IPS DF 6.9 (cell line): ENCODE measurements around the gene KCNB1.

Source experiments
- DNase-seq: peaks from one replicate; pipeline ENCODE4 v3.0.0-alpha.2; 2013; ENCODE audit warnings: low read depth, low spot score
- H3K27ac ChIP-seq: one replicate; pipeline ENCODE4 v1.5.1; 2013; ENCODE audit warnings: low read length, control low read depth
- H3K27me3 ChIP-seq: 2 replicates; pipeline ENCODE4 v1.6.1; 2013; ENCODE audit warnings: mild to moderate bottlenecking, low read length; ENCODE audit not compliant: control insufficient read depth, insufficient read depth
- H3K36me3 ChIP-seq: 2 replicates; pipeline ENCODE4 v1.6.1; 2013; ENCODE audit warnings: low read length; ENCODE audit not compliant: control insufficient read depth, insufficient read depth
- H3K4me1 ChIP-seq: 2 replicates; pipeline ENCODE4 v1.6.1; 2013; ENCODE audit warnings: low read length; ENCODE audit not compliant: control insufficient read depth, insufficient read depth
- H3K4me3 ChIP-seq: 2 replicates; pipeline ENCODE4 v1.5.1; 2013; ENCODE audit warnings: mild to moderate bottlenecking, low read length
- H3K9me3 ChIP-seq: 2 replicates; pipeline ENCODE4 v1.6.1; 2013; ENCODE audit warnings: low read length, inconsistent platforms; ENCODE audit not compliant: control insufficient read depth, insufficient read depth
- WGBS: extraction: QIAGEN DNeasy Blood & Tissue Kit; methylation state at CpG from one replicate; pipeline ENCODE4 v1.1.7; 2013; ENCODE audit warnings: mixed read lengths, missing lambda C conversion rate; ENCODE audit not compliant: insufficient read length, insufficient coverage; 5-methylcytosine and 5-hydroxymethylcytosine counted together

The KCNB1 gene

GRCh38 chr20:49460131-49460530 is 22.3 kb downstream of the KCNB1 start:
- H3K27me3 ChIP-seq: no peaks in the 10 kb centered on the region
- WGBS: no CpG with 5 or more reads among the region's 6 CpGs
- H3K9me3 ChIP-seq: no peaks in the 10 kb centered on the region
- no peak for DNase-seq
- no peaks in the 10 kb centered on the region for H3K36me3 ChIP-seq
- H3K4me3 ChIP-seq: no peak overlapping the region
- H3K4me1 ChIP-seq: no peaks in the 10 kb centered on the region
- H3K27ac ChIP-seq: no peak overlapping the region

- H3K36me3 ChIP-seq: no peaks in the 10 kb centered on the region
- no peaks in the 10 kb centered on the region for H3K9me3 ChIP-seq
- no peak overlapping the region for H3K27ac ChIP-seq
- no peaks in the 10 kb centered on the region for H3K4me1 ChIP-seq
- no peaks in the 10 kb centered on the region for H3K27me3 ChIP-seq
- H3K4me3 ChIP-seq: no peak overlapping the region
- WGBS: 100% methylated on average over 3 of the region's 6 CpGs
- DNase-seq: no peak
Observed at GRCh38 chr20:49459684-49460083, 22.8 kb downstream of the KCNB1 start.

GRCh38 chr20:49457444-49457843 is 25.0 kb downstream of the KCNB1 start:
- Histone ChIP-seq H3K4me3 (no peak overlapping the region), H3K9me3 (no peaks in the 10 kb centered on the region), H3K27me3 (no peaks in the 10 kb centered on the region), H3K36me3 (no peaks in the 10 kb centered on the region), H3K4me1 (no peaks in the 10 kb centered on the region), H3K27ac (no peak overlapping the region)
- DNase-seq: no peak
- WGBS: no CpG with 5 or more reads among the region's 1 CpG

- H3K4me3 ChIP-seq: no peak overlapping the region
- no peaks in the 10 kb centered on the region for H3K27me3 ChIP-seq
- no peak overlapping the region for H3K27ac ChIP-seq
- WGBS: no CpG with 5 or more reads among the region's 6 CpGs
- H3K4me1 ChIP-seq: no peaks in the 10 kb centered on the region
- DNase-seq: no peak
- no peaks in the 10 kb centered on the region for H3K9me3 ChIP-seq
- no peaks in the 10 kb centered on the region for H3K36me3 ChIP-seq
Observed at GRCh38 chr20:49456646-49457045, 25.8 kb downstream of the KCNB1 start.

GRCh38 chr20:49455691-49456090 is 26.8 kb downstream of the KCNB1 start:
- no CpG with 5 or more reads among the region's 6 CpGs for WGBS
- no peaks in the 10 kb centered on the region for H3K36me3 ChIP-seq
- no peak for DNase-seq
- no peak overlapping the region for H3K27ac ChIP-seq
- no peaks in the 10 kb centered on the region for H3K27me3 ChIP-seq
- no peak overlapping the region for H3K4me3 ChIP-seq
- no peaks in the 10 kb centered on the region for H3K9me3 ChIP-seq
- H3K4me1 ChIP-seq: no peaks in the 10 kb centered on the region

GRCh38 chr20:49452011-49452482 is 30.4 kb downstream of the KCNB1 start:
- Histone ChIP-seq H3K27ac (no peak overlapping the region), H3K4me3 (no peak overlapping the region)
- no peak for DNase-seq

GRCh38 chr20:49450281-49450721 is 32.2 kb downstream of the KCNB1 start:
- no CpG with 5 or more reads among the region's 14 CpGs for whole genome bisulfite sequencing

More at GRCh38 chr20:49452011-49452482, 30.4 kb downstream of the KCNB1 start:
- Histone ChIP-seq H3K27me3 (no peaks in the 10 kb centered on the region), H3K4me1 (peaks cover 2% of the 10 kb centered on the region; the same call in 1 of the 2 replicates), H3K36me3 (no peaks in the 10 kb centered on the region), H3K9me3 (no peaks in the 10 kb centered on the region)
- WGBS: no CpG with 5 or more reads among the region's 9 CpGs

GRCh38 chr20:49448917-49449316 is 33.6 kb downstream of the KCNB1 start:
- no CpG with 5 or more reads among the region's 6 CpGs for WGBS
- Histone ChIP-seq H3K27ac (no peak overlapping the region), H3K4me3 (no peak overlapping the region), H3K36me3 (no peaks in the 10 kb centered on the region), H3K4me1 (peaks cover 6% of the 10 kb centered on the region; the same call in 1 of the 2 replicates), H3K9me3 (no peaks in the 10 kb centered on the region), H3K27me3 (no peaks in the 10 kb centered on the region)
- DNase-seq: no peak

More at GRCh38 chr20:49450281-49450721, 32.2 kb downstream of the KCNB1 start:
- H3K36me3 ChIP-seq: no peaks in the 10 kb centered on the region
- H3K4me3 ChIP-seq: no peak overlapping the region
- no peaks in the 10 kb centered on the region for H3K27me3 ChIP-seq
- no peak overlapping the region for H3K27ac ChIP-seq
- H3K4me1 ChIP-seq: peaks cover 6% of the 10 kb centered on the region; the same call in 1 of the 2 replicates
- no peak for DNase-seq
- H3K9me3 ChIP-seq: no peaks in the 10 kb centered on the region

GRCh38 chr20:49447946-49448809 is 34.3 kb downstream of the KCNB1 start:
- H3K4me1 ChIP-seq: peaks cover 6% of the 10 kb centered on the region; the same call in 1 of the 2 replicates
- H3K27ac ChIP-seq: no peak overlapping the region
- no peaks in the 10 kb centered on the region for H3K27me3 ChIP-seq
- no CpG with 5 or more reads among the region's 5 CpGs for WGBS
- no peaks in the 10 kb centered on the region for H3K9me3 ChIP-seq
- H3K4me3 ChIP-seq: no peak overlapping the region
- no peak for DNase-seq
- H3K36me3 ChIP-seq: no peaks in the 10 kb centered on the region

- Histone ChIP-seq H3K36me3 (no peaks in the 10 kb centered on the region), H3K27me3 (no peaks in the 10 kb centered on the region), H3K4me3 (no peak overlapping the region), H3K4me1 (peaks cover 6% of the 10 kb centered on the region; the same call in 1 of the 2 replicates), H3K9me3 (no peaks in the 10 kb centered on the region), H3K27ac (no peak overlapping the region)
- no CpG with 5 or more reads among the region's 6 CpGs for WGBS
- no peak for DNase-seq
Observed at GRCh38 chr20:49447364-49447763, 35.1 kb downstream of the KCNB1 start.
